K562 treated with DMSO at 1 percent for 48 hours (cell line): ENCODE results near the gene SLFN5. TPM values are rescaled to one million over a fixed set of nuclear protein-coding genes. Genes with fewer than 3 reads are reported as not detected.

Experiments used
- total RNA-seq: library from RNA; unstranded; fragments of 300-600 nt; gene quantifications from 2 replicates; pipeline ENCODE4 v1.2.3, GENCODE V29; 2022; ENCODE audit warnings: low replicate concordance; ENCODE audit errors: extremely low read depth

The SLFN5 gene
- not detected in 2 replicates for total RNA-seq

GRCh38 chr17:35242805-35243560, at the start of gene SLFN5:
Gene SLFN5 (plus strand): TSS chr17:35243072. CDS start chr17:35258691, 15,619 bp downstream.

DNA sequence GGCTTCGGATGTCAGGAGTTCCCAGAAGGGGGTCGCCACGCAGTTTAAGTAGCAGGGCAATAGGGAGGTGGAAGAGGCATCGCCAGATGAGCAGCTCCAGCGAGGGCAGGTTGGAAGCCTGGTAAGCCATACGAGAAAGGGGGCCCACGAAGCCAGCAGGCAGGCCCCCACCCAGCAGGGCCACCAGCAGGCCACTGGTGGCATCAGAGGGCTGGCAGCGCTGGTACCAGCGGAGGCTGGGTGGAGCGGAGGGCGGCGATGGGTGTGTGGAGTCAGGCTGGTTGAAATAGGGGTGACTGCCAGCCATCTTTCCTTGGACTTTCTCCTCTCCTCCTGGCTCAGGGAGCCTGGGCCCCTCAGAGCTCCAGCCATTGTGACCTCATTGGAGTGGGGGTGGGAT, 48.9 kb upstream of the SLFN5 start, which contains the start of gene SLC35G3:
Gene SLC35G3 (minus strand): TSS at position 393 of the 400 bp plus-strand sequence. CDS start 86 bp downstream, at position 307.

Other genes starting within 250 kb of the SLFN5 start
- gene RFFL, start 179.4 kb upstream of the SLFN5 start, total RNA-seq: not detected in 2 replicates
- gene RAD51D, start 123.2 kb upstream of the SLFN5 start, total RNA-seq: not detected in 2 replicates
- not detected in 2 replicates for gene FNDC8, start 121.5 kb upstream of the SLFN5 start, total RNA-seq
- gene NLE1, start 100.8 kb upstream of the SLFN5 start, total RNA-seq: not detected in 2 replicates
- gene UNC45B, start 95.3 kb upstream of the SLFN5 start, total RNA-seq: not detected in 2 replicates
- not detected in 2 replicates for gene SLC35G3, start 48.7 kb upstream of the SLFN5 start, total RNA-seq
- gene SLFN11, start 130.5 kb downstream of the SLFN5 start, total RNA-seq: not detected in 2 replicates
- gene SLFN12, start 189.4 kb downstream of the SLFN5 start, total RNA-seq: not detected in 2 replicates
- gene SLFN13, start 205.7 kb downstream of the SLFN5 start, total RNA-seq: not detected in 2 replicates